Loucy (cell line): ENCODE measurements around the gene TPST2.

ENCODE experiments used
- H2AFZ ChIP-seq: fragments of 200-600 bp; sonication (generic); 2 replicates; pipeline ENCODE4 v1.6.0; 2016; ENCODE audit warnings: antibody characterized with exemption, mild to moderate bottlenecking, low read length, moderate library complexity
- H3F3A ChIP-seq: fragments of 200-600 bp; 2 replicates; pipeline ENCODE4 v1.6.0; 2016; ENCODE audit warnings: antibody characterized with exemption, low read depth, mild to moderate bottlenecking
- H3K27me3 ChIP-seq: fragments of 200-600 bp; sonication (generic); 2 replicates; pipeline ENCODE4 v1.6.1; 2014; ENCODE audit warnings: low read length, mild to moderate bottlenecking; ENCODE audit not compliant: insufficient read depth, poor library complexity, severe bottlenecking
- H3K36me3 ChIP-seq: fragments of 200-600 bp; sonication (generic); 2 replicates; pipeline ENCODE4 v1.6.1; 2016; ENCODE audit warnings: low read length; ENCODE audit not compliant: insufficient read depth
- H3K4me1 ChIP-seq: fragments of 200-600 bp; sonication (generic); 2 replicates; pipeline ENCODE4 v1.5.1; 2014; ENCODE audit warnings: low read length, mild to moderate bottlenecking; ENCODE audit not compliant: insufficient read depth, poor library complexity, severe bottlenecking
- H3K4me2 ChIP-seq: fragments of 200-600 bp; sonication (generic); 2 replicates; pipeline ENCODE4 v1.6.0; 2014; ENCODE audit warnings: antibody characterized with exemption, low read length, low read depth, mild to moderate bottlenecking; ENCODE audit not compliant: poor library complexity, severe bottlenecking
- H3K4me3 ChIP-seq: fragments of 200-600 bp; sonication (generic); 2 replicates; pipeline ENCODE4 v1.5.1; 2014; ENCODE audit warnings: low read length, mild to moderate bottlenecking, mixed read lengths; ENCODE audit not compliant: poor library complexity, severe bottlenecking
- H3K79me2 ChIP-seq: fragments of 200-600 bp; sonication (generic); 2 replicates; pipeline ENCODE4 v1.6.1; 2014; ENCODE audit warnings: low read length; ENCODE audit not compliant: insufficient read depth
- H3K9ac ChIP-seq: fragments of 200-600 bp; sonication (generic); 2 replicates; pipeline ENCODE4 v1.6.0; 2014; ENCODE audit warnings: mild to moderate bottlenecking, low read depth, low read length, moderate library complexity; ENCODE audit not compliant: poor library complexity, severe bottlenecking
- H3K9me2 ChIP-seq: fragments of 200-600 bp; sonication (generic); replicated peaks from 2 replicates; pipeline ENCODE4 v1.6.1; 2016; ENCODE audit warnings: low read depth, low read length, mixed read lengths
- H3K9me3 ChIP-seq: fragments of 200-600 bp; sonication (generic); 2 replicates; pipeline ENCODE4 v1.6.1; 2014; ENCODE audit warnings: mild to moderate bottlenecking, antibody characterized with exemption, low read length, low read depth; ENCODE audit not compliant: insufficient read depth
- H4K20me1 ChIP-seq: fragments of 200-600 bp; sonication (generic); 2 replicates; pipeline ENCODE4 v1.6.0; 2014; ENCODE audit warnings: antibody characterized with exemption, low read length, mild to moderate bottlenecking; ENCODE audit not compliant: insufficient read depth, poor library complexity, severe bottlenecking
- CTCF ChIP-seq: fragments of 200-600 bp; sonication (generic); conservative IDR thresholded peaks from 2 replicates; pipeline ENCODE4 v1.5.1; 2014; ENCODE audit warnings: mild to moderate bottlenecking, antibody characterized with exemption, low read length
- EZH2phosphoT487 ChIP-seq: fragments of 200-600 bp; IDR thresholded peaks from 2 replicates; pipeline ENCODE4 v1.6.1; 2018; ENCODE audit warnings: antibody characterized with exemption, mild to moderate bottlenecking, moderate library complexity, borderline replicate concordance

TPST2 gene

GRCh38 chr22:26629988-26630761 is 40.2 kb upstream of the TPST2 start:
- no peaks in the 10 kb centered on the region for H3K36me3 ChIP-seq
- no peaks in the 10 kb centered on the region for H3K79me2 ChIP-seq
- H3K9me2 ChIP-seq, result no peaks in the 10 kb centered on the region
- no peaks in the 10 kb centered on the region for H4K20me1 ChIP-seq
- H3K9ac ChIP-seq, result no peak overlapping the region
- H2AFZ ChIP-seq, result no peak overlapping the region
- H3K4me1 ChIP-seq, result peaks cover 27% of the 10 kb centered on the region
- H3K4me2 ChIP-seq, result no peak overlapping the region
- no peaks in the 10 kb centered on the region for H3K27me3 ChIP-seq
- H3K4me3 ChIP-seq, result no peak overlapping the region
- no peaks in the 10 kb centered on the region for H3K9me3 ChIP-seq
- 0 out of 2 replicates have a peak, but pooled peaks cover 3% of the 10 kb centered on the region for H3F3A ChIP-seq
- TF ChIP-seq CTCF (no peak), EZH2phosphoT487 (no peak)

DNA sequence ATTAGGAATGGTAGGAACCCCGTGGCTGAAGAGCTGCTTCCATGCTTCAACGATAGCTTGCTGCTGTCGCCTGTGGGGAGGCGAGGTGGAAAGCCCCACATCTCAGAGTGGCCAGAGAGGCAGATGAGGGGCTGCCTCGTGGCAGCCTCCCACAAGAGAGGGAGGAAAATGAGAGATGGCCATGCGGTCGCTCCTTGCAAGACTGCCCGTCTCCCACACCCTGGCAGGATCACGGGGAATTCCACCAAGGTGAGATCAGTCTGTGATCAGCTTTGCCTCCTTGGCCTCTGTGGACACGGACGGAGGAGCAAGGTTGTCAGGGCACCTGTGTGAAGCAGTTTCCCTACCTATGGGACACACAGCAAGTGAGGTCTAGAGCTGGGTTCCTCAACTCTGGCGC is 34.9 kb upstream of the TPST2 start:
- Histone ChIP-seq H4K20me1 (no peaks in the 10 kb centered on the region), H3K4me1 (peaks cover 13% of the 10 kb centered on the region), H3K36me3 (no peaks in the 10 kb centered on the region), H3K9ac (no peak overlapping the region), H2AFZ (no peak overlapping the region), H3F3A (0 out of 2 replicates have a peak, but pooled peaks cover 3% of the 10 kb centered on the region), H3K27me3 (no peaks in the 10 kb centered on the region), H3K4me2 (no peak overlapping the region), H3K79me2 (no peaks in the 10 kb centered on the region), H3K9me2 (no peaks in the 10 kb centered on the region), H3K4me3 (no peak overlapping the region), H3K9me3 (no peaks in the 10 kb centered on the region)
- TF ChIP-seq EZH2phosphoT487 (no peak), CTCF (no peak)

GRCh38 chr22:26623984-26624383 is 34.1 kb upstream of the TPST2 start:
- H3K36me3 ChIP-seq, result no peaks in the 10 kb centered on the region
- no peak overlapping the region for H2AFZ ChIP-seq
- H3K9me3 ChIP-seq, result no peaks in the 10 kb centered on the region
- 0 out of 2 replicates have a peak, but pooled peaks cover 3% of the 10 kb centered on the region for H3F3A ChIP-seq
- H4K20me1 ChIP-seq, result no peaks in the 10 kb centered on the region
- H3K27me3 ChIP-seq, result no peaks in the 10 kb centered on the region
- H3K9ac ChIP-seq, result no peak overlapping the region
- H3K4me2 ChIP-seq, result no peak overlapping the region
- no peaks in the 10 kb centered on the region for H3K79me2 ChIP-seq
- H3K4me3 ChIP-seq, result no peak overlapping the region
- TF ChIP-seq CTCF (no peak), EZH2phosphoT487 (no peak)
- H3K4me1 ChIP-seq, result peaks cover 13% of the 10 kb centered on the region
- H3K9me2 ChIP-seq, result no peaks in the 10 kb centered on the region
